SK-N-MC (cell line): ENCODE measurements around the gene AJAP1.

ENCODE experiments used
- DNase-seq: peaks from one replicate; pipeline ENCODE4 v3.0.0-alpha.2; 2011; ENCODE audit warnings: low read depth, low spot score
- H3K27ac ChIP-seq: fragments of 200-600 bp; sonication (generic); 2 replicates; pipeline ENCODE4 v1.5.1; 2016; ENCODE audit warnings: mixed run types
- H3K36me3 ChIP-seq: fragments of 200-600 bp; sonication (generic); 2 replicates; pipeline ENCODE4 v1.6.1; 2017; ENCODE audit warnings: antibody characterized with exemption, low read length, mixed read lengths; ENCODE audit not compliant: insufficient read depth
- H3K4me3 ChIP-seq: fragments of 200-600 bp; sonication (generic); 2 replicates; pipeline ENCODE4 v1.5.1; 2016
- H3K9ac ChIP-seq: fragments of 200-600 bp; sonication (generic); 2 replicates; pipeline ENCODE4 v1.8.0; 2017; ENCODE audit warnings: mixed run types, mixed read lengths; ENCODE audit not compliant: insufficient read length
- H3K9me3 ChIP-seq: fragments of 200-600 bp; sonication (generic); 2 replicates; pipeline ENCODE4 v1.6.1; 2017; ENCODE audit warnings: low read depth, mild to moderate bottlenecking, antibody characterized with exemption, low read length, moderate library complexity, mixed read lengths
- EZH2 ChIP-seq: fragments of 200-600 bp; sonication (generic); IDR thresholded peaks from one replicate; pipeline ENCODE4 v1.6.1; 2017; ENCODE audit warnings: antibody characterized with exemption
- FOXP2 ChIP-seq: optimal IDR thresholded peaks from 2 replicates; pipeline ENCODE3; 2011; ENCODE audit warnings: mild to moderate bottlenecking, moderate library complexity; ENCODE audit not compliant: insufficient read depth; ENCODE audit errors: extremely low read length, control extremely low read depth
- POLR2AphosphoS5 ChIP-seq: IDR thresholded peaks from 2 replicates; pipeline ENCODE4 v1.6.1; 2012; ENCODE audit warnings: mild to moderate bottlenecking, low read depth, low read length, borderline replicate concordance

The AJAP1 gene, protein sequence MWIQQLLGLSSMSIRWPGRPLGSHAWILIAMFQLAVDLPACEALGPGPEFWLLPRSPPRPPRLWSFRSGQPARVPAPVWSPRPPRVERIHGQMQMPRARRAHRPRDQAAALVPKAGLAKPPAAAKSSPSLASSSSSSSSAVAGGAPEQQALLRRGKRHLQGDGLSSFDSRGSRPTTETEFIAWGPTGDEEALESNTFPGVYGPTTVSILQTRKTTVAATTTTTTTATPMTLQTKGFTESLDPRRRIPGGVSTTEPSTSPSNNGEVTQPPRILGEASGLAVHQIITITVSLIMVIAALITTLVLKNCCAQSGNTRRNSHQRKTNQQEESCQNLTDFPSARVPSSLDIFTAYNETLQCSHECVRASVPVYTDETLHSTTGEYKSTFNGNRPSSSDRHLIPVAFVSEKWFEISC

DNA sequence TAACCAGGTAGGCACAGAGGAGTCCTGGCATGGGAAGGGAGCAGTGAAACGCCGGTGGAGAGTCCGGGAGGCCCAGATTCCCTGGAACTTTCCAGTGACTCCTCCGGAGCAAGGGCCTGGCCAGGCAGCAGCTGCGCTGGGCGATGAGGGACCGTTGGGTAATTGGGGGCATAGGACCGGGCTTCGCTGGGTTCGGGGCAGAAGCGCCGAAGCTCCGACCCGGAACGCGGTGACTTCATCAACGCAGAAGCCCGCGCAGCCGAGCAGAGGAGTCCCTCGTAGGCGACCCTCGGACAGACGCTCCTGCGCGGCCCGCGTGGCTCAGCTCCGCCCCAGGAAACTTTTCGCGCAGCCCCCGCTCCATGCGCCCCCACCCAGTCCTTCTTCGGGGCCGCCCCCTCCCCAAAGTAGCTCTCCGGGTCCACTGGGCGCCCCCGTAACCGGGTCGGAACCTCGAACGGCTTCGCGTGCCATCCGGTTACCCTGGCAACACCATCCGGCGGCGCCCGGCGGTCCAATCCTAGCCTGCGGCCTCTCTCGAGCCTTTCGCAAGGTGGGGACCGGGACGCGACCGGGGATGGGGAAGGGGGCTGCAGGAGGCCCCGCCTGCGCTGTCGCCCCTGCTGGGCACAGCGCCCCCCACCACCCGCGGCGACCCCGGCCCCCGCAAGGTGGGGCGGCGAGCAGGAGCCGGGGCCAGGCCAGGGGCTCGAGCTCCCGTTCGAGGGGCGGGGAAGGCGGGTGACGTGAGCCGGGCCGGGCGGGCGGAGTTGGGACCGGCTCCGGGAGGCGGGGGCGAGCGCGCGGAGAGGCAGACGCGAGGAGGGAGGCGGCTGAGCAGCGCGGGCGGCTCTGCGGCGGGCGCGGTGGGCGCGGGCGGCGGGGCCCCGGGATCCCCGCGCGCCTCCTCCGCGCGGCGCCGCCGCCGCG lies at the start of gene AJAP1:
Gene AJAP1, plus strand, starts transcription at position 814 of the 930 bp plus-strand sequence. CDS start 817 bp downstream, outside the sequence.
- no peak within 1 kb of the TSS for H3K9ac ChIP-seq
- DNase-seq: no peak
- no peak within 1 kb of the TSS for H3K4me3 ChIP-seq
- no peaks in the 10 kb centered on the region for H3K9me3 ChIP-seq
- TF ChIP-seq EZH2 (no peak), POLR2AphosphoS5 (no peak), FOXP2 (no peak)
- no peak within 1 kb of the TSS for H3K27ac ChIP-seq
- no peaks in the 10 kb centered on the region for H3K36me3 ChIP-seq

DNA sequence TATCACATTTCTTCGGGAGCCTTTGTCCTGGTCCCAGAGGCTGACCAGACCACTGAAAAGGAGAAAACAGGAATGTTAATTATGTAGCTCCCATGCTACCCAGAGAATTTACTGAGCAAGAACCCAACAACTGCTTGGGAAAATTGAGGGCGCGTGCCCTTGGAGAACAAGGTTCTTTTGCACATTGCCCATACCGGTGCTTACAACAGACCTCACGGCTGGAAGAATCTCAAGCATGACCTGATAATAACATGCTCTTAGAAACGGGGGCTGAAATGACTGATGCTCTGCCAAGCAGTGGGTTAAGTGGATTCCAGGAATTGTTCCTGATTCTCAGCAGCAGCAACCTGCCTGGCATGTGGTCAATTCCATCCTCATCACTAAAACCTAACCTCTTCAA lies 49.3 kb upstream of the AJAP1 start:
- TF ChIP-seq FOXP2 (no peak), EZH2 (no peak), POLR2AphosphoS5 (no peak)
- Histone ChIP-seq H3K9me3 (no peaks in the 10 kb centered on the region), H3K4me3 (no peak overlapping the region), H3K27ac (no peak overlapping the region), H3K9ac (no peak overlapping the region), H3K36me3 (no peaks in the 10 kb centered on the region)
- DNase-seq: no peak

DNA sequence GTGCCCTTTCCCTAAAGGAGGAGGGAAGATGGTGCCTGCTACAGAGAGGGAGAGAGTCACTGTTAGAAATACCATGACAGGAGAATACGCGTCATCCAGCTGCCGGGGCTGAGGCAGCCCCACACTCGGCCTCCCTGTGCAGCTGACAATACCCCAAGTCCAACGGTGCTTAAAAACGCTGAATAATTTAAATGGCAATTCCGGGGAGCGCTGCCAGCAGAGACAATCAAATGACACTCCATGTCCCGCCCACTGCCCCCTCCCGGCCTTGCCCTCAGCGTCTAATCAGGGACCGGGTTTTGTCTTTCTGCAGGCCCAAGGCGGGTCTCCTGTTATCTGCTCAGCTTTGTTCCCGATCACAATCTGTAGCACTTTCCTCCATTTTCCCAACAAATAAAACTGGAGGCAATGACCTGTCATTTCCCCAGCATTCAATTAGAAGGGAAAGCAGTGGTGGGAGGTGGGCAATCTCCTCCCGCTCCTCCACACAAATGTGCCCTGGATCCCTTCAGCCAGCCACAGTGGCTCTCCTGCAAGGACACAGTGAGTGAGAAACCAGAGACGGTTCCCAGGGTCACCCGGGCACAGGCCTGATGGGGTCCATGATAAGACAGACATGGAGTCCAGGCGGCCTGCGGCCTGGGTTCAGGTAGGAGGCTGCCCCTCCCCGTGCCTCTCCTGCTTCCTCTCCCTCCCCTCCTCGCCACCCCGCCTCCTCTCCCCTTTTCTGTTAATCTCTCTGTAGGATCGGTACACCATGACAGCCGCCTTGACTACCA lies 42.7 kb upstream of the AJAP1 start:
- no peak for DNase-seq
- H3K27ac ChIP-seq: no peak overlapping the region
- no peaks in the 10 kb centered on the region for H3K36me3 ChIP-seq
- no peaks in the 10 kb centered on the region for H3K9me3 ChIP-seq
- no peak overlapping the region for H3K9ac ChIP-seq
- no peak overlapping the region for H3K4me3 ChIP-seq
- TF ChIP-seq POLR2AphosphoS5 (no peak), EZH2 (no peak), FOXP2 (no peak)

DNA sequence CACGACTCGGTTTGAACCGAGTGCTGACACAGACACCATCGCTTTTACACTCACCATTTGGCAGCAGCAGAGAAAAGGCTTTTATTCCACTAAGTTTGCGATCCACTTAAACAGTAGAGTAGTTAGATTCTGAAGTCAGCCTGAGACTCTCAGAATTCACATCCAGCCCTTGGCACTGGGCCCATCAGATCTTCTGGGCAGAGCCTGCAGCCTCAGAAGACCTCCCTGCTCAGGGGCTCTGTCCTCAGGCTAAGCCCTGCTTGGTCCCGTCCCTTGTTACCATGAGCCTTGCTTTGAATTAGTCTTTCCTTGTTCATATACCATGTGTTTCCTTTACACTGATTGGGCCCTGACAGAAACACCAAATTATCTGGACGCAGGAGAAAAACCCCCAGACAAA lies 41.4 kb upstream of the AJAP1 start:
- Histone ChIP-seq H3K27ac (no peak overlapping the region), H3K36me3 (no peaks in the 10 kb centered on the region), H3K9me3 (no peaks in the 10 kb centered on the region), H3K4me3 (no peak overlapping the region), H3K9ac (no peak overlapping the region)
- DNase-seq: no peak
- TF ChIP-seq FOXP2 (no peak), EZH2 (no peak), POLR2AphosphoS5 (no peak)

DNA sequence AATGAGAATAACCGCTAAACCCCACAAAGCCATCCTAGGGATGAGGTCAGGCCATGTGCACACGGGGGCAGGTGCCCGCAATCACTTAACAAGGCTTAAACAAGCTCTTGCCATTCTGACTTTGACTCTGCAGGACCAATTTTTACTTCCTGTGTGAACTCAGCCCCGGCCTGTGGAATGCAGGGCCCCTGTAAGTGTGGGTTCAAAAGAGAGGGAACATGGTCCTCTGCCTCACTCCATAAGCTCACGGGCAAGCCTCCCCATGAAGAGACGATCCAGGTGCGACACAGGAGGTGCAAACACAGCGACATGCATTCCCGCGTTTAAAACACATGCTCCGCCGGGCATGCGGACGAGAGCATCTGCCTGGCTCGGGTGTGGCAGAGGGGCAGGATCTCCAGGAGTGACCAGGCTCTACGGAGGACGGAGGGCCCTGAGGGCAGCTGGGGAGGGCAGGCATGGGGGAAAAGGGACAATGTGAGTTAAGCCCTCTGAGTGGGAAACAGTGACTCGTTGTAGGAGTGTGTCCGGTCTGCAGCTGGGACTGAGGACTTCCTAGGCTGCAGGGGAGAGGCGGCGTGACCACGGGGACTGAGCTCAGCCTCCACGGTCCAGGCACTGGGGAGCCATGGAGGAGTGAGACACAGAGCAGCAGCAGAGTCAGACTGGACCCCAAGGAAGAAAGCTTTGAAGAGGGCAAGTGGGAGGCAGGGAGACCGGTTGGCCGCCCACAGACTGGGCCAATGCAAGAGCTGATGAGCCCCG lies 40.6 kb upstream of the AJAP1 start:
- Histone ChIP-seq H3K27ac (no peak overlapping the region), H3K9ac (no peak overlapping the region), H3K4me3 (no peak overlapping the region), H3K9me3 (no peaks in the 10 kb centered on the region), H3K36me3 (no peaks in the 10 kb centered on the region)
- TF ChIP-seq POLR2AphosphoS5 (no peak), EZH2 (no peak), FOXP2 (no peak)
- DNase-seq: no peak

DNA sequence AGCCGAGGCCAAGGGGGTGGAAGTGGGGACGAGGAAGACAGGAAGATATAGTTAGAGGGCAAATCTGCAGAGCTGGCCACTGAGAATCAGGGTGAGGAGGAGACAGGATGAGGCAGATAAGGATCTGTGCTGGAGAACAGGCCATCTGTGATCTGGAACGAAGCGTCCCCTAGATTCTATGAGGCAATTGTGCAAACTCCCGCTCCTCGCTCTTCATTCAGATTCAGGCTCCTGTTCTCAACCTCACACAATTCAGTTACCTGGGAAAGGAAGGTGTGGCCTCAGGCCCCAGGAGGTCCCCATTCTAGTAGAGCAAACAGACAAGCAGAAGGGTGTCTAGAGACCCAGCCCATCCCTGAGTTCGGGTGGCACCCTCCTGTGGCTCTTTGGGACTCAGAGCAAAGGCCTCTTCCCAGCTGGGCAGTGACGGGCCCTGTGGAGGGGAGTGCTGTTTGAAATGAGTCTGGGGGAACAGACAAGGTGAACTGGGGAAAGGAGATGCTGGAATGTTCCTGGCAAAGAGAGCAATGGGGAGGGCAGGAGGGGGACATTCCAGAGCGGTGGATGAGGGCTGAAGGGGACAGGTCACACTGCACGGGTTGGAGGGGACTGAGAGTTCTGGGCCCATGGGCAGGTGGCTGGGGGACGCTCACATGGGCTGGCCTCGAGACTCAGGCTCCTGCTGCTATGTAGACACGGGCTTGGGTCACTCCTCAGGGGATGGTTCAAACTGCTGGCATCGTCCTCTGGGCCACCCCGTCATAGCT lies 39.9 kb upstream of the AJAP1 start:
- TF ChIP-seq EZH2 (no peak), POLR2AphosphoS5 (no peak), FOXP2 (no peak)
- no peak overlapping the region for H3K9ac ChIP-seq
- H3K9me3 ChIP-seq: no peaks in the 10 kb centered on the region
- H3K36me3 ChIP-seq: no peaks in the 10 kb centered on the region
- H3K4me3 ChIP-seq: no peak overlapping the region
- H3K27ac ChIP-seq: no peak overlapping the region
- DNase-seq: no peak

DNA sequence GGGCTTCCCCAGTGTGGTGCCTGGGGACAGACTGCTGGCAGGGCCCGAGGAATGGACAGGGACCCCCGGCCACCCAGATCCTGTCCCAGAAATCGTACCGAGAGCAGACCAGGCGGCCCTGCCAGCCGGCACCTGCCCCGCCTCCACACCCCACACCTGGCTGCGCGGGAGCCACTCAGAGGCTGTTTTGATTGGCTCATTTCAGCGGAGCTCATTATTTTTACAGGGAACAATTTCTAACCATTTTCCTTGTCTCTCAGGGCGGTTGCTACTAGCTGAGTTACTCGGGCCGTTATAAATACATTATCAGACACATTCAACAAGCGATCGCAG lies 39.3 kb upstream of the AJAP1 start:
- DNase-seq: no peak
- Histone ChIP-seq H3K9me3 (no peaks in the 10 kb centered on the region), H3K27ac (no peak overlapping the region), H3K36me3 (no peaks in the 10 kb centered on the region), H3K9ac (no peak overlapping the region), H3K4me3 (no peak overlapping the region)
- no peak for TF ChIP-seq EZH2
- TF ChIP-seq FOXP2: no peak
- TF ChIP-seq POLR2AphosphoS5: no peak
